Keratinocyte (primary cell): ENCODE results near the gene SPOCK1. TPM values are rescaled to one million over a fixed set of nuclear protein-coding genes. Genes with fewer than 3 reads are reported as not detected.

Experiments
- DNase-seq: peaks from one replicate; pipeline ENCODE4 v3.0.0-alpha.2; 2011; ENCODE audit warnings: low read depth, missing footprints, low spot score
- FAIRE-seq: peaks from 2 replicates; lab custom pipeline; 2011; peaks lifted over from hg19 to GRCh38; lab: Jason Lieb, UNC
- H2AFZ ChIP-seq: 2 replicates; pipeline ENCODE4 v1.6.0; 2012; ENCODE audit warnings: low read length, control low read depth, inconsistent platforms; ENCODE audit not compliant: control insufficient read depth
- H3K27ac ChIP-seq: 2 replicates; pipeline ENCODE4 v1.5.1; 2011; ENCODE audit warnings: low read length; ENCODE audit not compliant: control insufficient read depth, insufficient read depth
- H3K27me3 ChIP-seq: 3 replicates; pipeline ENCODE4 v1.6.0; 2011; ENCODE audit warnings: low read length; ENCODE audit not compliant: control insufficient read depth, insufficient read depth; ENCODE audit errors: extremely low read depth
- H3K36me3 ChIP-seq, 2 experiments: 2 replicates in 1 of 2; 3 replicates in 1 of 2; pipeline ENCODE4 v1.5.1; 2011; ENCODE audit warnings: low read length in 2 of 2, mild to moderate bottlenecking in 1 of 2; ENCODE audit not compliant: control insufficient read depth in 2 of 2, insufficient read depth in 2 of 2; ENCODE audit errors: extremely low read depth in 1 of 2
- H3K4me1 ChIP-seq: 3 replicates; pipeline ENCODE4 v1.5.1; 2011; ENCODE audit warnings: low read length; ENCODE audit not compliant: control insufficient read depth, insufficient read depth; ENCODE audit errors: extremely low read depth
- H3K4me2 ChIP-seq: 3 replicates; pipeline ENCODE4 v1.6.0; 2011; ENCODE audit warnings: low read depth, low read length; ENCODE audit not compliant: control insufficient read depth, insufficient read depth; ENCODE audit errors: extremely low read depth
- H3K4me3 ChIP-seq, 3 experiments: fragments of 200-600 bp in 1 of 3; sonication (generic) in 1 of 3; 2 replicates in 2 of 3; 3 replicates in 1 of 3; pipeline ENCODE4 v1.5.1; 2011 to 2016; ENCODE audit warnings: low read length in 3 of 3, mild to moderate bottlenecking in 3 of 3, control low read depth in 2 of 3, inconsistent platforms in 1 of 3, low read depth in 1 of 3, mixed read lengths in 1 of 3, mixed run types in 1 of 3, moderate library complexity in 1 of 3; ENCODE audit not compliant: control insufficient read depth in 2 of 3, insufficient read depth in 2 of 3; ENCODE audit errors: extremely low read depth in 1 of 3
- H3K79me2 ChIP-seq: 2 replicates; pipeline ENCODE4 v1.6.0; 2012; ENCODE audit warnings: low read length; ENCODE audit not compliant: control insufficient read depth, insufficient read depth
- H3K9ac ChIP-seq: 3 replicates; pipeline ENCODE4 v1.6.0; 2011; ENCODE audit warnings: low read length; ENCODE audit not compliant: control insufficient read depth, insufficient read depth; ENCODE audit errors: extremely low read depth
- H3K9me1 ChIP-seq: 3 replicates; pipeline ENCODE4 v1.6.0; 2011; ENCODE audit warnings: low read length; ENCODE audit not compliant: control insufficient read depth, insufficient read depth; ENCODE audit errors: extremely low read depth
- H3K9me3 ChIP-seq: 2 replicates; pipeline ENCODE4 v1.5.1; 2012; ENCODE audit warnings: low read depth, low read length; ENCODE audit not compliant: control insufficient read depth
- H4K20me1 ChIP-seq: 3 replicates; pipeline ENCODE4 v1.6.0; 2011; ENCODE audit warnings: low read length; ENCODE audit not compliant: control insufficient read depth, insufficient read depth; ENCODE audit errors: extremely low read depth
- EZH2 ChIP-seq: IDR thresholded peaks from one replicate; pipeline ENCODE4 v1.6.1; 2012; ENCODE audit warnings: inconsistent platforms, mild to moderate bottlenecking, low read length, moderate library complexity
- dilution Hi-C: fragments of 300-500 bp; cut with MboI; formaldehyde crosslinking; loops from one replicate; pipeline ENCODE4 v1.7.0; 2020; ENCODE audit warnings: low sequenced_read_pairs; ENCODE audit not compliant: extremely low pct_ligation_motif_present
- polyA plus RNA-seq, 5 experiments: library from polyadenylated mRNA; depleted of rRNA in 3 of 5; stranded (reverse) in 3 of 5; stranded (forward) in 1 of 5; unstranded in 1 of 5; fragments of >200 nt; gene quantifications; 1 replicate in 1 of 5; 2 replicates in 3 of 5; 3 replicates in 1 of 5; pipeline versions ENCODE4 v1.2.1 to v1.2.3, GENCODE V29; 2011 to 2012; ENCODE audit warnings: missing spikeins in 2 of 5, low read depth in 1 of 5, low replicate concordance in 1 of 5
- TF ChIP-seq, protein P1 (sequence below), 3 experiments: IDR thresholded peaks in 1 of 3; conservative IDR thresholded peaks in 1 of 3; optimal IDR thresholded peaks in 1 of 3; 2 replicates in 2 of 3; 3 replicates in 1 of 3; pipeline versions ENCODE3 to v1.5.1; 2011; ENCODE audit warnings: low read length in 3 of 3, mild to moderate bottlenecking in 3 of 3, moderate library complexity in 2 of 3, control low read depth in 1 of 3, inconsistent platforms in 1 of 3; ENCODE audit not compliant: insufficient read depth in 2 of 3; ENCODE audit errors: extremely low read depth in 1 of 3

SPOCK1 gene
- polyA plus RNA-seq, 1 donor (not counting 4 experiments of a cell fraction or from before 2014, with no cell fraction given), result 5.5 TPM

DNA sequence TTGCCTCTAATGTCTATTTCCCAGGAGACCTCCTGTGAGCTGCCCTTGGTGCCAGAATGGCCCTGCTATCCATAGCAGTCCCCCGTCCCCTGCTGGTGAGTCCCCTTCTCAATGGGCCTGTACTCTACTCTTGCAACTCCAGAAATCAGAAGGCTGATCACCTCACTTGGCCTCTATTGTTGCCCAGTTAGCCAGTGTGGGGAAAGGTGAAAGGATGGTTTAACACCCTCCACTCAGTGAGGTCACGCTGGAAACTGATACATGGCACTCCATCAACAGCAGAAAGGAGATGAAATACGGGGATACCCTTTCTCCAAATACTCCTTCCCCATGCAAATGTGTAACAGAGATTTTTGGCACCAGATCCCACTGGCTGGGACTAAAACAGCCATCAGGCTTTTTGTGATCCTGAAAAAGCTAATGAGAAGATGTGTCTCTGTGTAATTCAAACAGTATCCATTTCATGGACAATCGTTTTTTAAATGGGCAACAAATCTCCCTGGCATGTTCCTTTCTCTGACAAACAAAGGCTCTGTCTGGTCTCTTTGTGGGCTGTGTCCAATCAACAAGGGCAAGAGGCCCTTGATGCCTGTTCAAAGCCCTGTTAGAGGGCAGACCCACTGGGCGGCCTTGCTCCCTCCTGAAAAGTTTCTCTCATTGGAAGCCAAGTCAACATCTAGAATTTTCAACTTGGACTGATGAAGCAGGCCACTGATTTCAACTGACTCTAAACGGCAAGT is 343.7 kb downstream of the SPOCK1 start:
- H3K4me1 ChIP-seq, result no peaks in the 10 kb centered on the region
- no peaks in the 10 kb centered on the region for H3K9me1 ChIP-seq
- FAIRE-seq (no peak), DNase-seq (no peak)
- H3K27me3 ChIP-seq, result no peaks in the 10 kb centered on the region
- TF ChIP-seq, protein P1, sequence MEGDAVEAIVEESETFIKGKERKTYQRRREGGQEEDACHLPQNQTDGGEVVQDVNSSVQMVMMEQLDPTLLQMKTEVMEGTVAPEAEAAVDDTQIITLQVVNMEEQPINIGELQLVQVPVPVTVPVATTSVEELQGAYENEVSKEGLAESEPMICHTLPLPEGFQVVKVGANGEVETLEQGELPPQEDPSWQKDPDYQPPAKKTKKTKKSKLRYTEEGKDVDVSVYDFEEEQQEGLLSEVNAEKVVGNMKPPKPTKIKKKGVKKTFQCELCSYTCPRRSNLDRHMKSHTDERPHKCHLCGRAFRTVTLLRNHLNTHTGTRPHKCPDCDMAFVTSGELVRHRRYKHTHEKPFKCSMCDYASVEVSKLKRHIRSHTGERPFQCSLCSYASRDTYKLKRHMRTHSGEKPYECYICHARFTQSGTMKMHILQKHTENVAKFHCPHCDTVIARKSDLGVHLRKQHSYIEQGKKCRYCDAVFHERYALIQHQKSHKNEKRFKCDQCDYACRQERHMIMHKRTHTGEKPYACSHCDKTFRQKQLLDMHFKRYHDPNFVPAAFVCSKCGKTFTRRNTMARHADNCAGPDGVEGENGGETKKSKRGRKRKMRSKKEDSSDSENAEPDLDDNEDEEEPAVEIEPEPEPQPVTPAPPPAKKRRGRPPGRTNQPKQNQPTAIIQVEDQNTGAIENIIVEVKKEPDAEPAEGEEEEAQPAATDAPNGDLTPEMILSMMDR (optimal IDR thresholded peaks at IDR 0.05 in 1 of 3, IDR thresholded peaks at IDR 0.05 in 1 of 3, conservative IDR thresholded peaks at IDR 0.05 in 1 of 3; ENCODE audit: extremely low read depth in 1 of 3, insufficient read depth in 2 of 3, low read length in 3 of 3), result no peak
- TF ChIP-seq EZH2, result no peak
- no peaks in the 10 kb centered on the region for H3K36me3 ChIP-seq
- H4K20me1 ChIP-seq, result no peaks in the 10 kb centered on the region
- no peaks in the 10 kb centered on the region for H3K9me3 ChIP-seq
- no peaks in the 10 kb centered on the region for H3K79me2 ChIP-seq
- no peak overlapping the region for H3K4me3 ChIP-seq
- H3K4me2 ChIP-seq, result no peak overlapping the region
- no peak overlapping the region for H3K9ac ChIP-seq
- H3K27ac ChIP-seq, result no peak overlapping the region
- H2AFZ ChIP-seq, result no peak overlapping the region
- dilution Hi-C loops, result no loop called here

- no peak overlapping the region for H3K27ac ChIP-seq
- H3K36me3 ChIP-seq, result no peaks in the 10 kb centered on the region
- no peaks in the 10 kb centered on the region for H3K9me3 ChIP-seq
- no peak overlapping the region for H3K9ac ChIP-seq
- H4K20me1 ChIP-seq, result no peaks in the 10 kb centered on the region
- no peaks in the 10 kb centered on the region for H3K9me1 ChIP-seq
- DNase-seq (no peak), FAIRE-seq (no peak)
- dilution Hi-C loops, result no loop called here
- H3K4me2 ChIP-seq, result no peak overlapping the region
- no peak overlapping the region for H2AFZ ChIP-seq
- TF ChIP-seq, protein P1 (optimal IDR thresholded peaks at IDR 0.05 in 1 of 3, IDR thresholded peaks at IDR 0.05 in 1 of 3, conservative IDR thresholded peaks at IDR 0.05 in 1 of 3; ENCODE audit: extremely low read depth in 1 of 3, insufficient read depth in 2 of 3, low read length in 3 of 3), result no peak
- no peak for TF ChIP-seq EZH2
- H3K4me1 ChIP-seq, result no peaks in the 10 kb centered on the region
- no peaks in the 10 kb centered on the region for H3K79me2 ChIP-seq
- no peak overlapping the region for H3K4me3 ChIP-seq
- no peaks in the 10 kb centered on the region for H3K27me3 ChIP-seq
Measured at GRCh38 chr5:137152616-137153015, 346.5 kb downstream of the SPOCK1 start.
